NCI-H2107 (cell line): Measurements from ENCODE around the gene MYBPC3.
A peak's percentile ranks its signal among the peaks of the same experiment; 100 is the strongest.

Experiments used
- DNase-seq: peaks from one replicate; lab custom pipeline; 2025; lab: John Stamatoyannopoulos, UW

Gene MYBPC3

GRCh38 chr11:47356998-47357329 is 4.5 kb upstream of the MYBPC3 start:
- DNase-seq = no peak

- DNase-seq = no peak
Observed at GRCh38 chr11:47356129-47356997, 3.9 kb upstream of the MYBPC3 start.

- DNase-seq = peak; percentile 92
Observed at GRCh38 chr11:47355283-47356128, 3.0 kb upstream of the MYBPC3 start.

- no peak for DNase-seq
Observed at GRCh38 chr11:47354913-47355282, 2.4 kb upstream of the MYBPC3 start.

GRCh38 chr11:47353978-47354774 is 1.7 kb upstream of the MYBPC3 start:
- DNase-seq = no peak

GRCh38 chr11:47351156-47352126 is 1.1 kb downstream of the MYBPC3 start:
- DNase-seq = no peak

- no peak for DNase-seq
Observed at GRCh38 chr11:47350315-47350714, 2.2 kb downstream of the MYBPC3 start.

GRCh38 chr11:47349521-47350095 is 2.9 kb downstream of the MYBPC3 start:
- DNase-seq = no peak

GRCh38 chr11:47348859-47349258 is 3.6 kb downstream of the MYBPC3 start:
- DNase-seq = peak; percentile 36

GRCh38 chr11:47348131-47348802 is 4.2 kb downstream of the MYBPC3 start:
- no peak for DNase-seq

GRCh38 chr11:47347137-47347536 is 5.4 kb downstream of the MYBPC3 start:
- no peak for DNase-seq

- DNase-seq = no peak
Observed at GRCh38 chr11:47345890-47346563, 6.5 kb downstream of the MYBPC3 start.

- no peak for DNase-seq
Observed at GRCh38 chr11:47342854-47343253, 9.6 kb downstream of the MYBPC3 start.

- DNase-seq = no peak
Observed at GRCh38 chr11:47342036-47342803, 10.3 kb downstream of the MYBPC3 start.

GRCh38 chr11:47340980-47341775 is 11.3 kb downstream of the MYBPC3 start:
- no peak for DNase-seq

GRCh38 chr11:47340010-47340409 is 12.5 kb downstream of the MYBPC3 start:
- no peak for DNase-seq

GRCh38 chr11:47338396-47339241 is 13.9 kb downstream of the MYBPC3 start:
- DNase-seq = no peak
